ENCODE data around the gene SYNCRIP. TPM values are rescaled to one million over a fixed set of nuclear protein-coding genes. Genes with fewer than 3 reads are reported as not detected.
"Not testable (repeated sequence)": the region's sequence is repeated elsewhere in the genome, so short reads cannot be mapped to it uniquely, and the experiment has no call there.

SYNCRIP gene
- 130 and 159 TPM in 2 replicates for total RNA-seq (2014; rRNA removed; shearing (Covaris generic))
- 150 and 170 TPM in 2 replicates for polyA plus RNA-seq (2015; cell fraction: cytosol; rRNA removed)
- 275 and 278 TPM in 2 replicates for polyA plus RNA-seq (2015; cell fraction: nucleus; rRNA removed)

DNA sequence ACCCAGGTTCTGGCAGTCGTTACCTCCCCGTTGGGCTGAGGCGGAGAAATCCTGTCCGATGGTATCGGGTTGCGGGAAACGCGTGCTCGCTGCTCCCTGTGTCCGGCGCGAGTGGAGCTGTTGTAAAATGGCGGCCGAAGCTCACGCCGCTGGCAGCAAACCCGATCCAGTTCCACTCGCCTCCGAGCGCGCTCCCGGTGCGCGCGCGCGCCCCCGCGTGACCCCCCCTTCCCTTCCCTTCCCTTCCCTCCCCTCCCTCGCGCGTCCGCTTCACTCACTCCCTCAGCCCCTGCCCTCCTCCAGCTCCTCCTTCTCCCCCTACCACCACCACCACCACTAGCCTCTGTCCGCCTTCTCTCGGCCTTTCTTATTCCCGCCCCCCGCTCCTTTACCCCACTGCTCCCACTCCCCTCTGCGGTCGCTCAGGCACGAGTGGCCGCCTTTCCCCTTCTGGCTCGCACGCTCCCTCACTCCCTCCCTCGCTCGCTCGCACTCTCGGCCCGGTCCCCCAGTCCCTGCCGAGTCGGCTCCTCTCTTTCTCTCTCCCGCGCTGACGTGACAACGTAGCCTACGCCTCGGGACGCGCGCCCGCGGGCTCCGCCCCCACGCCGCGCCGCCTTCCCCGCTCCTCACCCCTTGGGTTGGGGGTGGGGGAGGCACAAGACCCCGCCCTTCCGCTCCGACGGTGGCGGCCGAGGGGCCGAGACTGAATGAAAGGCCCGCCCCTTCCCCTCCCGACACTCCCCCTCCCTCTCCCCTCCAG lies at the start of gene SYNCRIP:
Gene SYNCRIP, minus strand, starts transcription at position 113 of the 763 bp plus-strand sequence. CDS start 1,447 bp downstream, outside the sequence.
- DNase-seq (ENCODE audit: low read depth): peak; percentile 96

GRCh38 chr6:85691478-85691877 lies 48.8 kb upstream of the SYNCRIP start:
- no peak for DNase-seq (ENCODE audit: low read depth)

- no peak for DNase-seq (ENCODE audit: low read depth)
Observed at GRCh38 chr6:85690071-85690470, 47.4 kb upstream of the SYNCRIP start.

- no peak for DNase-seq (ENCODE audit: low read depth)
Observed at GRCh38 chr6:85685713-85686112, 43.0 kb upstream of the SYNCRIP start.

DNA sequence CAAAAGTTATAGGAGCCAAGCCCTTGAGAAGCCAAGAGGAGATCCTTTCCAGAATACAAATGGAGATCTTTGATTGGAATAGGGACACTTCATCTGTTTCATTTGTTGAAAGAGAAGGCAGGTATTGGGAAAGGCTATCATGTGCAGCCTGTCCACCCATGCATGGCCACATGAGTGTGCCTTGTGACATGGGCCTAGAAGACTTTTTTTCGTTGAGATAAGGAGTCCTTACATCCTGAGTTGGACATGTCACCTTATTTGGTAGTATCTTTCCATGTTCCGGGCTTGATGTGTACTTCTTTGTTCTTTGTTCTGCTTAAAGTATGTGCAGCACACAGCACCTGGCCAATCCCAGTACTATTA lies 42.1 kb upstream of the SYNCRIP start:
- DNase-seq (ENCODE audit: low read depth): no peak

GRCh38 chr6:85684133-85684808 lies 41.6 kb upstream of the SYNCRIP start:
- DNase-seq (ENCODE audit: low read depth): no peak

GRCh38 chr6:85681899-85682298 lies 39.2 kb upstream of the SYNCRIP start:
- DNase-seq (ENCODE audit: low read depth): not testable (repeated sequence)

DNA sequence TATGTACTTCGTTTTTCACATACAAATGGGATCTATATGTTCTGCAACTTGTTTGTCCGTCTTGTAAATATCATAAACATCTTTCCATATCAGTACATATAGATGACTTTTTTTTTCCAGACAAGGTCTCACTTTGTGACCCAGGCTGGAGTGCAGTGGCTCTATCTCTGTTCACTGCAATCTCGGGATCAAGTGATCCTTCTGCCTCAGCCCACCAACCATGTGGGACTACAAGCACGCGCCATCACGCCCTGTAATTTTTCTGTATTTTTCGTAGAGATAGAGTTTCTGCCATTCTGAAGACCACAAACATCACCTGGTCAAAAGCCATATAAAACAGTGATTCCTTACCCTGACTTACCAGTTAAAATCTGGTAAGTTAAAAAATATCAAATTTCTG lies 37.7 kb upstream of the SYNCRIP start:
- peak; percentile 23 for DNase-seq (ENCODE audit: low read depth)

- peak; percentile 29 for DNase-seq (ENCODE audit: low read depth)
Observed at GRCh38 chr6:85679445-85680123, 36.9 kb upstream of the SYNCRIP start.

DNA sequence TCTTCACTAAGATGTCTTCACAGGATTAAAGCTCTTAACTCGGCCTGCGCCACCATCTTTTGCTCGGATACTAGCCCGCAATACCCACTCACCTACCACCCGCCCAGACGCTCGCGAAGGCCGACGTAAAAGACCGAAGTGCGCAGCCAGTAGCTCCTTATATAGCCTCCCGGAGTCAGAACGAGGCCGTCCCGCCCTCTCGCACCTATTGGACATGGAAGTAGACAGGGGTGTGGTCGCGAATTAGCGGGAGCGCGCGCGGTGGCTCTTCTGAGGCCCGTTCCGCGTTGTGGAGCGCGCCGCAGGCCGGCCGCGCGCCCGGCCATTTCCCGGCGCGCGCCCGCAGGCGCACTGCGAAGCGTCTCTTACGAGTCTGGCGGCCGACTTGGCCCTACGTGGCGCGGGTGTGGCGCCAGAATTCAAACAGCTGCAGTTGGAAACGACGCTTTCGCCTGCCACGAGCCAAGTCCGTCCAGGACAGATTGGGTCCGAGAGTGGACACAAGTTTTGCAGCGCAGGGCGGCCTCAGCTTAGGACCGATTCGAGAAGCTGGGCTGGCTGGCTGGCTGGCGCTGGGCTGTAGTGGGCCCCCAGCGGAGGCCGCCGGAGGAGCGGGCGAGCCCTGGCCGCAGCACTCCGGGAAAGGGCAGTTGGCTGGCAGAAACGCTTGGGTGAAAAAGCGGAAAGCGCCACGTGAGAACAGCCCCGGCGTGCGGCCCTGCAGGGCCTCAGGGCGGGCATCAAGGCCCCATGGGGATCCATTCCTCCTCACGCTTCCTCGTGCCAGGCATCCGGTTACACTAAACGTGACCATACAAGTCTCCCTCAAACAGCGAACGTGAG lies 36.1 kb upstream of the SYNCRIP start:
- peak; percentile 99 for DNase-seq (ENCODE audit: low read depth)

GRCh38 chr6:85678026-85678601 lies 35.4 kb upstream of the SYNCRIP start:
- DNase-seq (ENCODE audit: low read depth): no peak

DNA sequence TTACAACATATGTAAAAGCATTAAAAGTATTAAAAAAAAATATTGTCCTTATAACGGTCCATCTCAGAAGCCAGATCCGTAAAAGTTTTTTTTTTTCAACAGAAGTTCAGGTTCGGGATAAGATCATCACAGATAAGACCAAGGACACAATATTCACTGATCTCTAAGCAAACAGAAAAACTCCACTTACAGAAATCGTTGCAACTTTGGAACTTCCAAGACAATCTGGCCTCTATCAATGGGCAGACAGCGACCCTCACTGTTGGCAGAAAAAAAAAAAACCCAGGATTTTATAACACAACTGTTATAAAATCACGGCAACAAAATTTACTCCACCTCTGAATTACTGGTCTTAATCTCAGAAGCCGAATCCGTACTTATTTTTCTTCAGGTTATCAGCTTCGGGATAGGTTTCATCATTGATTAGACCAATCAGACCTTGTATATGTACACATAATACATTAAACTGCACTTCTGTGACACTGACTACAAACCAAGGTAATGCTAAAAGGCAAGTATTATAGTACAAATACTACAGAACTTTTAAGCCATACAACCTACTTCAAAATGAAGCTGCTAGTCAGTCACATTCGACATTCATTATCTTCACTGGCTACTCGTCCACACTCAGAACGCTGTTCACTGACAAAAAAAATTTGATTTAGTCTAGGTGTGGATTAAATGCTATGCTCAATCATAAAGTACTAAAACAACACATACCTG lies 34.7 kb upstream of the SYNCRIP start:
- peak; percentile 27 for DNase-seq (ENCODE audit: low read depth)

DNA sequence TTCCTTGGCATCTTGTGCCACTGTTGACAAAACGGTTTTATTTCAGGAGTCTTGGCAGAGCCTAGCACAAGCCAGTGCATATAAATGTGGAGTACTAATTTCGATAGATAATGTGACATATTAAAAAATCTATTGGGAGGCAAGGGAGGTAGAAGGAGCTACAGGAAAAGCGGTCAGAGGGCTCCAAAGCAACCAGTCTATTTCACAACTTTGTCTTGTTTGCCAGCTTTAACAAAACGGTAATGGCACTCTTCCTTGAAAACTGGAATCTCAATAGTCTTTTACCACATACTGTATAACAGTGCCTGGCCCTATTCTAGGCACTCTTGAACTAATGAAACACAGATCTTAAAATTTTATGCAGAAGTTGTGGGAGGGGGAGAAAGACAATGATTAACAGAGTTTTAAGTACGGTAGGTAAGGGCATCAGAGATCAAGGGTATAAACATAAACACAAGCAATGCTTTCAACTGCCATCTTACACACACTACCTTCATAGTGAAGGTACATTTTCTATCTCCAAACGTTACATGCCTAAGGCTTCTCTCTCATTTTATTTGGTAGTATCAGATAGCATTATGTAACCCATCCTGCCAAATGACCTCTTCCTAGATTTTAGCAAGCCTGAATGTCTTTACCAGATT lies 33.5 kb upstream of the SYNCRIP start:
- no peak for DNase-seq (ENCODE audit: low read depth)

- peak; percentile 81 for DNase-seq (ENCODE audit: low read depth)
Observed at GRCh38 chr6:85675030-85675819, 32.5 kb upstream of the SYNCRIP start.

GRCh38 chr6:85674604-85675003 lies 31.9 kb upstream of the SYNCRIP start:
- DNase-seq (ENCODE audit: low read depth): peak; percentile 40

GRCh38 chr6:85673198-85674139 lies 30.8 kb upstream of the SYNCRIP start:
- DNase-seq (ENCODE audit: low read depth): peak; percentile 63

GRCh38 chr6:85672623-85673022 lies 29.9 kb upstream of the SYNCRIP start:
- DNase-seq (ENCODE audit: low read depth): peak; percentile 45

DNA sequence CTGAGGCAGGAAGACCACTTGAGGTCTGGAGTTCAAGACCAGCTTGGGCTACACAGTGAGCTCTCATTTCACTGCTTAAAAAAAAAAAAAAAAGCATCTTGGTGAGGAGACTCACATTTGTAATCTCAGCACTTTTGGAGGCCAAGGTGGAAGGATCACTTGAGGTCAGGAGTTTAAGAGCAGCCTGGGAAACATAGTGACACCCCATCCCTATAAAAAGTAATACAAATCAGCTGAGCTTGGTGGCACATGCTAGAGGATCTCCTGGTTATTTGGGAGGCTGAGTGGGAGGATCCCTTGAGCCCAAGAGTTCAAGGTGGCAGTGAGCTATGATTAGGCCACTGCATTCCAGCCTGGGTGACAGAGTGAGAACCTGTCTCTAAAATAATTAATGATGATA lies 29.4 kb upstream of the SYNCRIP start:
- peak; percentile 67 for DNase-seq (ENCODE audit: low read depth)

Measured in HT1080 (cell line).